Parathyroid adenoma (tissue), 2 donors: ENCODE results near the gene A1BG.

Experiments used
- H2AFZ ChIP-seq: fragments of 300-600 bp; sonication (generic); one replicate; pipeline ENCODE4 v1.7.0; 2017; ENCODE audit warnings: antibody characterized with exemption, mild to moderate bottlenecking
- H3K27ac ChIP-seq: fragments of 300-600 bp; sonication (generic); one replicate; pipeline ENCODE4 v1.7.0; 2017
- H3K27me3 ChIP-seq: fragments of 300-600 bp; sonication (generic); one replicate; pipeline ENCODE4 v1.7.0; 2017; ENCODE audit warnings: low read length; ENCODE audit not compliant: control insufficient read depth, insufficient read depth
- H3K36me3 ChIP-seq: fragments of 300-600 bp; sonication (generic); one replicate; pipeline ENCODE4 v1.7.0; 2017; ENCODE audit warnings: low read length; ENCODE audit not compliant: control insufficient read depth, insufficient read depth
- H3K4me1 ChIP-seq: fragments of 300-600 bp; sonication (generic); one replicate; pipeline ENCODE4 v1.7.0; 2017; ENCODE audit warnings: control low read depth
- H3K4me2 ChIP-seq: fragments of 300-600 bp; sonication (generic); one replicate; pipeline ENCODE4 v1.7.0; 2017; ENCODE audit warnings: low read length
- H3K4me3 ChIP-seq: fragments of 300-600 bp; sonication (generic); one replicate; pipeline ENCODE4 v1.7.0; 2017; ENCODE audit warnings: low read depth, low read length
- H3K79me2 ChIP-seq: fragments of 300-600 bp; sonication (generic); one replicate; pipeline ENCODE4 v1.7.0; 2017; ENCODE audit warnings: control low read depth
- H3K9ac ChIP-seq: fragments of 300-600 bp; sonication (generic); one replicate; pipeline ENCODE4 v1.7.0; 2017; ENCODE audit warnings: mild to moderate bottlenecking
- H3K9me3 ChIP-seq: fragments of 300-600 bp; sonication (generic); one replicate; pipeline ENCODE4 v1.7.0; 2017; ENCODE audit warnings: low read length; ENCODE audit not compliant: control insufficient read depth
- CTCF ChIP-seq: fragments of 300-600 bp; sonication (generic); IDR thresholded peaks from one replicate; pipeline ENCODE4 v1.7.0; 2017; ENCODE audit warnings: antibody characterized with exemption, mild to moderate bottlenecking
- donor health status: primary hyperparathyroidism.

Gene A1BG

GRCh38 chr19:58399903-58400302 lies 46.6 kb upstream of the A1BG start:
- no peak for TF ChIP-seq CTCF
- Histone ChIP-seq H3K36me3 (no peaks in the 10 kb centered on the region), H3K4me3 (no peak overlapping the region), H2AFZ (no peak overlapping the region), H3K4me1 (peaks cover 4% of the 10 kb centered on the region), H3K9me3 (no peaks in the 10 kb centered on the region), H3K27me3 (no peaks in the 10 kb centered on the region), H3K79me2 (no peaks in the 10 kb centered on the region), H3K27ac (no peak overlapping the region), H3K4me2 (no peak overlapping the region), H3K9ac (no peak overlapping the region)

DNA sequence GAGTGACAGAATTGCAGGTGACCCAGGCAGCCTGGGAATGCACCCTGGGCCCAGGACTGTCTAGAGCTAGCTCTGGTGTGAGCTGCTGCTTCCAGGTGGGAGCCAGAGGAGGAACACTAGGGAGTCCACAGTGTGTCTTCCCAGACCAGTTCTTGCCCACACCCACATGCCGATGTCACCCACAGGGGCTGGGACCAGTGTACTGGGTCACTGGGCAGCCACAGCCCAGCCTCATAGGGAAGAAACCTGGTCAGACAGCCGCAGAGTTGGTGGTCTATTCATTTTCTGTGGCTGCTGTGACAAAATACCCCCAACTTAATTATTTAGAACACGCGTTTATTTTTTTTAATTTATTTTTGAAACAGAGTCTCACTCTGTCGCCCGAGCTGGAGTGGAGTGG lies 45.3 kb upstream of the A1BG start:
- no peak overlapping the region for H3K27ac ChIP-seq

GRCh38 chr19:58398087-58398486 lies 44.8 kb upstream of the A1BG start:
- Histone ChIP-seq H3K4me2 (no peak overlapping the region), H3K79me2 (no peaks in the 10 kb centered on the region), H3K4me3 (no peak overlapping the region), H3K27ac (no peak overlapping the region), H3K27me3 (no peaks in the 10 kb centered on the region), H2AFZ (no peak overlapping the region), H3K36me3 (no peaks in the 10 kb centered on the region), H3K4me1 (peaks cover 4% of the 10 kb centered on the region), H3K9ac (no peak overlapping the region), H3K9me3 (no peaks in the 10 kb centered on the region)
- TF ChIP-seq CTCF: no peak

More for the DNA sequence above, 45.3 kb upstream of the A1BG start:
- Histone ChIP-seq H2AFZ (no peak overlapping the region), H3K27me3 (no peaks in the 10 kb centered on the region), H3K4me2 (no peak overlapping the region), H3K4me3 (no peak overlapping the region), H3K9ac (no peak overlapping the region), H3K36me3 (no peaks in the 10 kb centered on the region), H3K4me1 (peaks cover 4% of the 10 kb centered on the region), H3K9me3 (no peaks in the 10 kb centered on the region), H3K79me2 (no peaks in the 10 kb centered on the region)
- TF ChIP-seq CTCF: no peak

GRCh38 chr19:58397533-58398037 lies 44.3 kb upstream of the A1BG start:
- H3K27me3 ChIP-seq: no peaks in the 10 kb centered on the region
- H3K36me3 ChIP-seq: no peaks in the 10 kb centered on the region
- H2AFZ ChIP-seq: no peak overlapping the region
- H3K9me3 ChIP-seq: no peaks in the 10 kb centered on the region
- TF ChIP-seq CTCF: no peak
- H3K4me1 ChIP-seq: peaks cover 4% of the 10 kb centered on the region
- H3K9ac ChIP-seq: no peak overlapping the region
- H3K4me3 ChIP-seq: no peak overlapping the region
- H3K79me2 ChIP-seq: peaks cover 2% of the 10 kb centered on the region
- H3K4me2 ChIP-seq: no peak overlapping the region
- no peak overlapping the region for H3K27ac ChIP-seq
